Keratinocyte (primary cell): ENCODE data around the gene ITSN1. TPM values are rescaled to one million over a fixed set of nuclear protein-coding genes. Genes with fewer than 3 reads are reported as not detected.

ENCODE experiments used
- DNase-seq: peaks from one replicate; pipeline ENCODE4 v3.0.0-alpha.2; 2011; ENCODE audit warnings: low read depth, missing footprints, low spot score
- FAIRE-seq: peaks from 2 replicates; lab custom pipeline; 2011; peaks lifted over from hg19 to GRCh38; lab: Jason Lieb, UNC
- H2AFZ ChIP-seq: 2 replicates; pipeline ENCODE4 v1.6.0; 2012; ENCODE audit warnings: low read length, control low read depth, inconsistent platforms; ENCODE audit not compliant: control insufficient read depth
- H3K27ac ChIP-seq: 2 replicates; pipeline ENCODE4 v1.5.1; 2011; ENCODE audit warnings: low read length; ENCODE audit not compliant: control insufficient read depth, insufficient read depth
- H3K27me3 ChIP-seq: 3 replicates; pipeline ENCODE4 v1.6.0; 2011; ENCODE audit warnings: low read length; ENCODE audit not compliant: control insufficient read depth, insufficient read depth; ENCODE audit errors: extremely low read depth
- H3K36me3 ChIP-seq, 2 experiments: 2 replicates in 1 of 2; 3 replicates in 1 of 2; pipeline ENCODE4 v1.5.1; 2011; ENCODE audit warnings: low read length in 2 of 2, mild to moderate bottlenecking in 1 of 2; ENCODE audit not compliant: control insufficient read depth in 2 of 2, insufficient read depth in 2 of 2; ENCODE audit errors: extremely low read depth in 1 of 2
- H3K4me1 ChIP-seq: 3 replicates; pipeline ENCODE4 v1.5.1; 2011; ENCODE audit warnings: low read length; ENCODE audit not compliant: control insufficient read depth, insufficient read depth; ENCODE audit errors: extremely low read depth
- H3K4me2 ChIP-seq: 3 replicates; pipeline ENCODE4 v1.6.0; 2011; ENCODE audit warnings: low read depth, low read length; ENCODE audit not compliant: control insufficient read depth, insufficient read depth; ENCODE audit errors: extremely low read depth
- H3K4me3 ChIP-seq, 3 experiments: fragments of 200-600 bp in 1 of 3; sonication (generic) in 1 of 3; 2 replicates in 2 of 3; 3 replicates in 1 of 3; pipeline ENCODE4 v1.5.1; 2011 to 2016; ENCODE audit warnings: low read length in 3 of 3, mild to moderate bottlenecking in 3 of 3, control low read depth in 2 of 3, inconsistent platforms in 1 of 3, low read depth in 1 of 3, mixed read lengths in 1 of 3, mixed run types in 1 of 3, moderate library complexity in 1 of 3; ENCODE audit not compliant: control insufficient read depth in 2 of 3, insufficient read depth in 2 of 3; ENCODE audit errors: extremely low read depth in 1 of 3
- H3K79me2 ChIP-seq: 2 replicates; pipeline ENCODE4 v1.6.0; 2012; ENCODE audit warnings: low read length; ENCODE audit not compliant: control insufficient read depth, insufficient read depth
- H3K9ac ChIP-seq: 3 replicates; pipeline ENCODE4 v1.6.0; 2011; ENCODE audit warnings: low read length; ENCODE audit not compliant: control insufficient read depth, insufficient read depth; ENCODE audit errors: extremely low read depth
- H3K9me1 ChIP-seq: 3 replicates; pipeline ENCODE4 v1.6.0; 2011; ENCODE audit warnings: low read length; ENCODE audit not compliant: control insufficient read depth, insufficient read depth; ENCODE audit errors: extremely low read depth
- H3K9me3 ChIP-seq: 2 replicates; pipeline ENCODE4 v1.5.1; 2012; ENCODE audit warnings: low read depth, low read length; ENCODE audit not compliant: control insufficient read depth
- H4K20me1 ChIP-seq: 3 replicates; pipeline ENCODE4 v1.6.0; 2011; ENCODE audit warnings: low read length; ENCODE audit not compliant: control insufficient read depth, insufficient read depth; ENCODE audit errors: extremely low read depth
- CTCF ChIP-seq, 3 experiments: IDR thresholded peaks in 1 of 3; conservative IDR thresholded peaks in 1 of 3; optimal IDR thresholded peaks in 1 of 3; 2 replicates in 2 of 3; 3 replicates in 1 of 3; pipeline versions ENCODE3 to v1.5.1; 2011; ENCODE audit warnings: low read length in 3 of 3, mild to moderate bottlenecking in 3 of 3, moderate library complexity in 2 of 3, control low read depth in 1 of 3, inconsistent platforms in 1 of 3; ENCODE audit not compliant: insufficient read depth in 2 of 3; ENCODE audit errors: extremely low read depth in 1 of 3
- EZH2 ChIP-seq: IDR thresholded peaks from one replicate; pipeline ENCODE4 v1.6.1; 2012; ENCODE audit warnings: inconsistent platforms, mild to moderate bottlenecking, low read length, moderate library complexity
- dilution Hi-C: fragments of 300-500 bp; cut with MboI; formaldehyde crosslinking; loops from one replicate; pipeline ENCODE4 v1.7.0; 2020; ENCODE audit warnings: low sequenced_read_pairs; ENCODE audit not compliant: extremely low pct_ligation_motif_present
- polyA plus RNA-seq, 5 experiments: library from polyadenylated mRNA; depleted of rRNA in 3 of 5; stranded (reverse) in 3 of 5; stranded (forward) in 1 of 5; unstranded in 1 of 5; fragments of >200 nt; gene quantifications; 1 replicate in 1 of 5; 2 replicates in 3 of 5; 3 replicates in 1 of 5; pipeline versions ENCODE4 v1.2.1 to v1.2.3, GENCODE V29; 2011 to 2012; ENCODE audit warnings: missing spikeins in 2 of 5, low read depth in 1 of 5, low replicate concordance in 1 of 5

ITSN1 gene
- polyA plus RNA-seq, 1 donor (not counting 4 experiments of a cell fraction or from before 2014, with no cell fraction given): 34.3 TPM

- H3K36me3 ChIP-seq: no peaks in the 10 kb centered on the region
- H3K27ac ChIP-seq: no peak overlapping the region
- DNase-seq (no peak), FAIRE-seq (no peak)
- dilution Hi-C loops: no loop called here
- peaks cover 77% of the 10 kb centered on the region for H3K79me2 ChIP-seq
- no peak overlapping the region for H3K4me3 ChIP-seq
- H3K9ac ChIP-seq: no peak overlapping the region
- no peaks in the 10 kb centered on the region for H3K9me1 ChIP-seq
- TF ChIP-seq EZH2 (no peak), CTCF (optimal IDR thresholded peaks at IDR 0.05 in 1 of 3, IDR thresholded peaks at IDR 0.05 in 1 of 3, conservative IDR thresholded peaks at IDR 0.05 in 1 of 3; ENCODE audit: extremely low read depth in 1 of 3, insufficient read depth in 2 of 3, low read length in 3 of 3) (no peak)
- no peaks in the 10 kb centered on the region for H4K20me1 ChIP-seq
- H3K4me2 ChIP-seq: no peak overlapping the region
- H2AFZ ChIP-seq: no peak overlapping the region
- no peaks in the 10 kb centered on the region for H3K27me3 ChIP-seq
- peaks cover 12% of the 10 kb centered on the region for H3K4me1 ChIP-seq
- H3K9me3 ChIP-seq: no peaks in the 10 kb centered on the region
Measured at GRCh38 chr21:33677450-33677849, 35.1 kb downstream of the ITSN1 start.

- H3K4me2 ChIP-seq: no peak overlapping the region
- H3K4me1 ChIP-seq: peaks cover 42% of the 10 kb centered on the region
- H3K9me1 ChIP-seq: no peaks in the 10 kb centered on the region
- DNase-seq: no peak
- no peaks in the 10 kb centered on the region for H4K20me1 ChIP-seq
- H3K36me3 ChIP-seq: no peaks in the 10 kb centered on the region
- peaks cover 65% of the 10 kb centered on the region for H3K79me2 ChIP-seq
- H2AFZ ChIP-seq: no peak overlapping the region
- no peaks in the 10 kb centered on the region for H3K9me3 ChIP-seq
- FAIRE-seq: no peak
- TF ChIP-seq CTCF (optimal IDR thresholded peaks at IDR 0.05 in 1 of 3, IDR thresholded peaks at IDR 0.05 in 1 of 3, conservative IDR thresholded peaks at IDR 0.05 in 1 of 3; ENCODE audit: extremely low read depth in 1 of 3, insufficient read depth in 2 of 3, low read length in 3 of 3) (no peak), EZH2 (no peak)
- H3K27me3 ChIP-seq: no peaks in the 10 kb centered on the region
- H3K9ac ChIP-seq: no peak overlapping the region
- H3K27ac ChIP-seq: no peak overlapping the region
- H3K4me3 ChIP-seq: no peak overlapping the region
- dilution Hi-C loops: no loop called here
Measured at GRCh38 chr21:33680870-33681269, 38.6 kb downstream of the ITSN1 start.
